Putamen (tissue), 1 donor: ENCODE data around the gene OTUB1.
A peak's percentile ranks its signal among the peaks of the same experiment; 100 is the strongest.

ENCODE experiments used
- DNase-seq: peaks from one replicate; pipeline ENCODE4 v3.0.0-alpha.2; 2016; ENCODE audit warnings: low spot score

Gene OTUB1

DNA sequence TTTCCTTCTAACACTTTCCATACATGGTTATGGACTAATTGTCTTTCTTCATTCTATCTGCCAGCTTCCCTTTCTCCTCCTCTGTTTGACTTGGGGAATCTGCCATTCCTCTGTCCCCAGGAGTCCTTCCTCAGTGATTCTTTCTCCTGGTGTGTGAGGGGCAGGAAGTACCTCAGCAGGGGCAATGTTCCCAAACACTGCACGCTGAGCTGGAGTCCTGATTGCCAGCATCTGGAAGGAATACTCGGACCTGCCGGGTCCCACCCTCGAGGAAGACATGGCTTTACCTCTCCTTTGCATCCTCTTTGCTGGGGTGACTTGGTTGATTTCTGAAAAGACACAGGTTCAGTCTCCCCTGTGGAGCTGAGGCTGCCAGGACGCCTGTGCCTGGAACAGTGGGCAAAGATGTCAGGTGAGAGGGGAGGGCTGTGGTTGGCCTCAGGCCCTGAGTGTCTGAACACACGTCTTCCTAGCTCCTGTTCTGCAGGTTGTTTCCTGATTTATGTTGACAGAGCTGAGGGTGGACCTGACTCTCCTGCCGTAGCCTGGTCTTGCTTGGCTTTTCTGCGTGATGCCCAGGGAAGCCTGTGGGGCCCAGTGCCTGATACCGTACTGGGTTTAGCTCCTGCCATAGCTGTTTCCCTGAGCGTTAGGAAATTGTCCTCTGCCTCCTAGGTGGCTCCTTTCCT, 7.5 kb upstream of the OTUB1 start:
- DNase-seq, result no peak

DNA sequence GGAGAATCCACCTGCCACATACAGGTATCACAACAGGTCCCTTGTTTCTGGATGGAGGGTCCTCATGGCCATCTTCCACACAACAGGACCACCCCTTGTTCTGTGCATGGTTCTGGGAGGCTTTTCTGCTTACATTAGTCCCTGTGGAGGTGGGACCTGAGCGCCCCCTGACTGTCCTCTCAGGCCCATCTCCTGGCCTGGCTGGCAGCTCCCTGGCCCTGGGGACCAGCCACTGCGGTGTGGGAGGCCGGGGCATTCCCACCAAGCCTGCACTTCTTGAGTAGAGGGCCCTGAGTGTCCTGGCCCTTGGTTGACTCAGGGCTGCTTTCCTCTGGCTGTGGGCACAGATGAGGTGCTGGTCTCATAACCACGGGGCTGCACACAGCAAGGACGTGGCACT, 6.8 kb upstream of the OTUB1 start:
- DNase-seq, result no peak

DNA sequence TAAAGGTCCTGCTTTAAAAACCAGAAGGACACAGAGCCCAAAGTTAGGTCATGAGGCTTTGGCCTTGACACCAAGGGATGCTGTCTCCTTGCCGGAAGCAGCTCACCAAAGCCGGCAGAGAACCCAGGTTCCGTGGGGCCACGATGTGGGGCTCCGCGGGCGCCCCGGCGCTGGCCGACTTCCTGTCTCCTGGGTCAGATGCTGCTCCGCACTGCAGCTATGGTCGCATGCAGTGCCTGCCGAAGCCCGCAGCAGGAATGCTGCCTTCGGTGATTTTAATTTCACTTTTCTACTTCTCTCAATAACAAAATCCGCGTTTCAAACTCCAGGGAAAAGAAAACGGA, 454 bp upstream of the OTUB1 start:
- no peak for DNase-seq

GRCh38 chr11:63986932-63987513, 785 bp downstream of the OTUB1 start:
- no peak for DNase-seq

DNA sequence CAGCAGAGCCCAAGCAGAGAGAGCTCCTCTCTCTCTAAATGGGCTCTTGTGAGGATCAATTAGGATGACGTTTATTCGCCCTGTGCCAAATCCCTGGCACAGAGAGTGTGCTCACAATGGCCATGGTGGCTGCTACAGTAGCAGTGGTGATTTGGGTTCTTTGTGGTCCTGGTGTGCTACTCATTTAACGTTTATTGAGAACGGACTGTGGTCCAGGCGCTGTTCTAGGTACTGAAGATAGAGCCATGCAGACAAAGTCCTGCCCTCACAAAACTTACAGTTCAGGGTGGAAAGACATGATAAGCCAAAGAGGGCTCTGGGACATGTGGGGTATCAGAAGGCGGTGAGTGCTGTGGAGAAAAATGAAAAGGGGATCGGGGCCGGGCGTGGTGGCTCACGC, 5.3 kb downstream of the OTUB1 start:
- DNase-seq, result no peak

DNA sequence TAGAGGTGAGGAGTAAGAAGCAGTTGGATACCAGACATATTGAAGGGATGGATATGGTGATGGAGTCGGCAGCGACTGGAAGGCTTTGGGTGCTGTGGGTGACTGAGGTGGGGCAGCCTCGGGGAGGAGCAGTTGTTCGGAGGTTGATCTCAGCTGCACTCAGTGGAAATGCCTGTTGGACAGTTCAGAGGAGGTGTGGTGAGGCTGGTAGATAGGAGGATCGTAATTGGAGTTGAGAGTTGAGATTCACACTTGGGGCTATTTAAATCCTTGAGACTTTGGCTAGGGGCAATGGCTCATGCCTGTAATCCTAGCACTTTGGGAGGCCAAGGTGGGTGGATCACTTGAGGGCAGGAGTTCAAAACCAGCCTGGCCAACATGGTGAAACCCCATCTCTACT, 6.9 kb downstream of the OTUB1 start:
- no peak for DNase-seq

DNA sequence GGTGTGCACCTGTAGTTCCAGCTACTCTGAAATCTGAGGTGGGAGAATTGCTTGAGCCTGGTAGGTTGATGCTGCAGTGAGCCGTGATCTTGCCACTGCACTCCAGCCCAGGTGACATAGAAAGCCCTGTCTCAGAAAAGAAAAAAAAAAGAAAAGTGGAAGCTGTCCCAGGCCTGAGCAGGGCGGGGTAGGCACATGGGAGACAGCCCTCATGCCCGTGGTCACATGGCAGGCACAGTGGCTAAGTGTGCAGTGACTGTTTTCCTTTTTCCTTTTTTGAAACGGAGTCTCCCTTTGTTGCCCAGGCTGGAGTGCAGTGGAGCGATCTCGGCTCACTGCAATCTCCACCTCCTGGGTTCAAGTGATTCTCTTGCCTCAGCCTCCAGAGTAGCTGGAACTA, 7.8 kb downstream of the OTUB1 start:
- no peak for DNase-seq

DNA sequence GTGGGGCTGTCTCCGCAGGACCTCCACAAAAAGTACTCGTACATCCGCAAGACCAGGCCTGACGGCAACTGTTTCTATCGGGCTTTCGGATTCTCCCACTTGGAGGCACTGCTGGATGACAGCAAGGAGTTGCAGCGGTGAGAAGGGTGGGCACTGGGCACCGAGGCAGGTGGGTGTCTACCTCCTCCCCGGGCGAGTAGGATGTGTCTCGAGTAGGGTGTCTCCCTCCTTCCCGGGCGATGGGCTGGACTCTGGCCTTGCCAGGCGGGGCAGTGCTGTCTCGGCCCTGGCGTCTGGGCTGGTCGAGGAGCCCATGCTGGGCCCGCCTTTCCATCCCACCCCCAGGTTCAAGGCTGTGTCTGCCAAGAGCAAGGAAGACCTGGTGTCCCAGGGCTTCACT, 10.3 kb downstream of the OTUB1 start:
- no peak for DNase-seq

GRCh38 chr11:63997104-63997700, 11.0 kb downstream of the OTUB1 start:
- DNase-seq, result no peak

DNA sequence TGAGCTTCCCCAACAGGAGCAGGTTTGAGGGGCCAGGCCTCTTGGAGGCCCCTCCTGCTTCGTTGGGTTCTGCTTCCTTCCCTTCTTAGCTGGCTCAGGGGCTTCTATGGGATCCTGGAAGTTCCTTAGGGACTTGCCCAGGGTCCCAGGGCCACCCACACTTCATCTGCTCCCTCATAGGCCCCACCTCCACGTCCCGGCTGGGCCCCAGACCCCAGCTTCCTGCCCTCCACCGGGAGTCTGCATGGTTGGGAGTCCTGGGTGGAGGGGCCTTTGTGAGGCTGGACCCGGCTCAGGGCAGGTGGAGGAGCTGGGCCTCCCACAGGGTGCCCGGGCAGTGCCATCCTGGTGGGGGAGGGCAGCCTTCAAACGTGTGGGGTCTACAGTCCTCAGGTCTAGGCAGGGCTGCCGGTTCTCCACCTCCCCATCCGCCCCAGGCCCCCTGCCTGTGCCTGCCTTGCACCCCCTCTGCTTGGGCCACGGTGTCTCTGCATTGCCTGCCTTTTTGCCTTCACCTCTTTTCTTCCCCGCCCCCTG, 11.6 kb downstream of the OTUB1 start:
- no peak for DNase-seq

DNA sequence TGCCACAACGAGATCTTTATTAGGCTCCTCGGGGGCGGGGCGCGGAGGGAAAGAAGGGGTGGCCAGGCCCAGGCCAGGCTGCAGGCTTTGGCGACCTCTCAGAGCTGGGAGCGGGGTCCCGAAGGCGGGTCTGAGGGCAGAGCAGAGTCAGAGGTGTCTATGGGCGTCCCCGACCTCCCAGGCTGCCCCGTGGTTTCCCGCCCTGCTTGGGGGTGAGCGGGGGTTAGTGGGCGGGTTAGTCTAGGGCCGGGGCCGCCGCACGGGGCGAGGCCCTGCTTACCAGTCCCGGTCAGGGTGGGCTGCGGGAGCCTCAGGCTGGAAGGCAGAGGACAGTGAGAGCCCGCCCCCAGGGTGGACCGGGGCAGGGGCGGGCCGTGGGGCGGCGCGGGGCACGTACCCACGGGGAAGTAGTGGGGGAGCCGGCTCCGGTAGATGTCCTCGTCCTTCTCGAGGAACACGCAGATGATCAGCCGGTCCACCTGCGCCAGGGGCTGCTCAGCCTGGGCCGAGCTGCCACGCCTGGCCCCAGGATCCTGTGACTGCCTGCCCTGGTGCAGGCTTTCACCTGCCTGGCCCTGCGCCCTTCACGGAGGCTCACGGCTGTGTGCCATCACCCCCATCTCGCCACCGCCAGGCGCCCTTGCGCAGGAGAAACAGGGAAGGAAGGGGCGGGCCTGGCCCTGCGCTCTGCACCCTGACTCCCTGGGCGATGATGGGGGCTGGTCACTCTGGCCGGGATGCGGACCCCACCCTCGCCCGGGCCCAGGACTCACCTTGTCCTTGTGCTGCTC, 12.5 kb downstream of the OTUB1 start:
- no peak for DNase-seq

DNA sequence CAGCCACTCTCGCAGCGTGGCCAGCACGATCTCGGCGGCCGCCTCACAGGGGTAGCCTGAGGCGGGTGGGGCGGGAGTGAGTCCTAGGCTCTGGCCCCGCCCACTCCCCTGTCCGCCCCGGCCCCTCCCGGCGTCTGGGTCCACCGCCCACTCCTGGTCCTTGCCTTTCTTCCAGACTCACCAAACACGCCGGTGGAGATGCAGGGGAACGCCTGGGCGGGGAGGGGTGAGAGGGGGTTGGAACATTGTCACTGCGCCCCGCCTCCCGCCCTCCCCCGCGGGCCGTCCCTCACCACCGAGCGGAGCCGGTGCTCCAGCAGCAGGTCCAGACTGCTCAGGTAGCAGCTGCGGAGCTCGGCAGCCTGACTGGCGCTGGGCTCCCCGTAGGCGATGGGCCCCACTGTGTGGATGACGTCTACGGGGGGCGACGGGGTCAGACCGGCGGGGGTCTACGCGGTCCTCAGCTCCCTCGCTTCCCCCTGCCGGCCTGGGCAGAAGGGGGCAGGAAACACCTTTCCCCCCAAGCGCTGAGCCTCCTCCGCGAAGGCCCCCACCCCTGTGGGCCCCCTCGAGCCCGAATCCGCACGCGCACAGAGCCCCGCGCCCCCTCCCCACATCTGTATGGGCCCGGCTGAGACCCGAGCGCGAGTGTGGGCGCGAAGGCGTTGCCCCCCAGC, 13.2 kb downstream of the OTUB1 start:
- no peak for DNase-seq

DNA sequence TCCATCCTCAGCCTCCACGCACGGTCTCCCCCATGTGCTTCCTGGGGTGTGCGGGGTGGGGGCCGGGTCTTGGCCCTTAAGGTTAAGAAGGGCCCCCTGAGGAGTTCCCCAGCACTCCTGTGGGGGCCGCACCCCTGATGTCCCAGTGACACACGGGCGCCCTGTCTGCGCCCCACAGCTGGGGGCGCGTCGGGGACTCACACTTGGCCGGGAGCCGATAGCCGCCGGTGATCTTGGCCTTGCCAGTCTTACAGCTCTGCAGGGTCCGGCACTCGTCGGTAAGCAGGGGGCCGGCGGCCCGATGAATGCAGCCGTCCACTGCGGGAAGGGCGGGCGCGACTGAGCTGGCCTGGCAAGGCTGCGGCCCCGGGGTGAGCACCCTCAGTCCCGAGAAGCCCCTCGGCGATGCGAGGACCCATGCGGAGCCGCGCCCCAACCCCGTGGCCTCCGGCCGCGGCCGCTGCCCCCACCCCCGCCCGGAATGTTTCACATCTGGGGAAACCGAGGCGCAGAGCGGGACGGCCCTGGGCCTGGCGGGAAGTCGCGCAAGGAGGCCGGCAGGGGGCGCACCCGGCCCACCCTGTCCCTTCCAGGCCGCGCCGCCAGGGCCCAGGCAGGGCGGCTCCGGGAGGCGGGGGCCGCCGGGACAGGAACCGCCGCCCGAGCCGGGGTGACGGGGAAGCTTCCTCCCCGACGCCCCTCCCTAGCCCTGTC, 13.9 kb downstream of the OTUB1 start:
- DNase-seq, result peak; percentile 59

DNA sequence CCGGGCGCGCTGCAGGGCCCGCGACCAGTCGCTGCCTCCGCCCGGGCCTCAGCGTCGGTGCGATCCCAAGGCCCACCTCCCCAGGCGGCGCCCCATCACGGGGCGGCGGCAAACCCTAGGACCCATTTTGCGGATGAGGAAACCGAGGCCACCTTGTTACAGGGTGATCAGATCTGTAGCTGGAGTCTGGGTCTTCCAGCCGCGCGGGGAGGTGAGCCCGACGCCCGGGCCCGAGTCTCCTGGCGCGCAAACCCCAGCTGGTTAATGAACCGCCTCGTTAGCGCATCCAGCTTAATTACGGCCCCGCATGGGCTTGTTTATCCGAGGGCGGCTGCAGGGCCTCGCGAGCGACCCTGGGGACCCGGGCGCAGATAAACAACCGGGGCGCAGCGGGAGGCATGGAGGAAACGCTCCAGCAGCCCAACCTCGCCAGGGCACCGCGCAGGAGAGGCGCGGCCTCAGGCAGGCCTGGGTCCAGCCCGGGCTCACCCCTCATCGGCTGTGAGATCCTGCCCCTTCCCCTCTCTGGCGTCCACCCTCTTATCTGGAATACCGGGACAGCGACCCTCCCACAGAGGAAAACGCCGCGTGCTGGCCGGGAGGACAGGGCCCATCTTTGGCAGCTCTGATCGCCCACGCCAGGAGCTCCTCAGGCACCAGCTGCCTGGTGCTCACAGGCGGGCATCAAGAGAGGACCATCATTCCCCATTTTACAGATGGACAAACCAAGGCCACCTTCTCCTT, 14.7 kb downstream of the OTUB1 start:
- no peak for DNase-seq

DNA sequence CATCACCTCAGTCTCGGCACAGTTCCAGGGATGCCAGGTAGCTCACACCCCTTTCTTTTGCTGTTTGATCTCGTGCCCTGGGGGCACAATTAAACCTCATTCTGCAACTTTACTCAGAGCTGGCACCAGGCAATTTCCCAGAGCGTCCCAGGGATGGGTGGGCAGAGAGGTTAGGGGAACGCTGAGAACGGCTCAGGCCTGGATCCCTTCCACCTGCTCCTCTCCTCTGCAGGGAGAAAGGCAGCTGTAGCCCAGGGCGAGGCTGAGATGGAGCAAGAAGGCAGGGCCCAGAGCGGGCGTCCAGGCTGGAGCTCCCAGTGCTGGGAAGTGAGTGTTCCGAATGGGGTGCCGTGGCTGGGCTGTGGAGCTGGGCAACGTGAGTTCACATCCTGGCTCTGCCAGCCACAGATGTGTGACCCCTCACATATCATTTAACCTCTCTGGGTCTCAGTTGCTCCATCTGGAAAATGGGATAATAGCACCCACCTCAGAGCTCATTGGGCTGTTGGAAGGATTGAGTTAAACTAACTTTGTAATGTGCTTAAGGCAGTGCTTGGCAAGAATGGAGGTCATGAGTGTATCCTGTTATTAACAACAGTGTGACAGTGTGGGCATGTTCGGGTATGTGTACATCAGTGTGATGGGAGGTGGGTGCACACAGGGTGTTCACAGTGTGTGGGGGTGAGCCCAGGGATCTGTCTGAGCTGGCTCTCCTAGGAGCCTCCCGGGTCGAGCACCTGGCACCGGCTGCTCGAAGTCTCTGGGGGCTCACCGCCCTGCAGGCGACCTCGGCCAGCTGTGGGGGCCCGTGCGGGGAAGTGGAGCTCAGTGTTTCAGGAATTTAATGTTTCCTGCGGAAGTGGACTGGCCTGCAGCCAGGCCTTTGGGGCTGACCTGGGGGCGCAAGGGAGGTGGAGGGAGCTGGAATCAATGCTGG, 15.5 kb downstream of the OTUB1 start:
- DNase-seq, result no peak

DNA sequence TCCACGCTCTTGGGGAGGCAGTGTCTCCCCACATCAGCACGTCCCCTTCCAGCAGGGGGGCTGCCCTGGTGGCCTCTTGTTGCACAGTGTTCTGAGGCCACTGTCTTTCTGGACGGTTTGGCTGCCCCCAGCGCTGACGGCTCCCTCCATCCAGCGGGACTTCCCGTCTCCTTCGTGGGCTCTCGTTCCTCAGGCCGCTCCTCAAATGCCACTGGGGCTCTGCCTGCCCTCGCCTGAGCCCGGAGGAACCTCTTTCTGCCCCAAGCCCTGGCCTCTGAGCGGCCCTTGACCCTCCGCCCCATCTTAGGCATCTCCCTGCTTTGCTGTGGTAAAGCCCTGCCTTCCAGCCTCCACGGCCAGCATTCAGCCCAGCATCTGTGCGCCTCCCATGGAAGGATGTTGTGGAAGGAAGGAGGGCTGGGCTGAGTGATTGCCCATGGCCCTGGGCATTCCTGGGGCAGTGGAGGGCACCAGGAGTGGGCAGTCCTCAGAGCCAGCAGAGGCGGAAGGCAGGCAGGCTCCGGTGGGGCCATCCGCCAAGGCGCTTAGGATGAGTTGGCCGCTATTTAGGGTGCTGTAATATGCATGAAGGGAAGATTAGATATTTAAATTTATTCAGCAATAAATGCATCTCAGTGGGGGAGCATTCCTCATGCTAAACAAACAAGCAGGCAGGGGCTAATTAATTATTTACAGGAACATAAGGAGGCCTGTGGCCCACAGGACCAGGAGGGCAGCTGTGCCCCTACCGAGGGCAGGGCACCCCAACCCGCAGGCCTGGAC, 17.8 kb downstream of the OTUB1 start:
- no peak for DNase-seq

- no peak for DNase-seq
Observed at GRCh38 chr11:64004590-64004984, 18.3 kb downstream of the OTUB1 start.

DNA sequence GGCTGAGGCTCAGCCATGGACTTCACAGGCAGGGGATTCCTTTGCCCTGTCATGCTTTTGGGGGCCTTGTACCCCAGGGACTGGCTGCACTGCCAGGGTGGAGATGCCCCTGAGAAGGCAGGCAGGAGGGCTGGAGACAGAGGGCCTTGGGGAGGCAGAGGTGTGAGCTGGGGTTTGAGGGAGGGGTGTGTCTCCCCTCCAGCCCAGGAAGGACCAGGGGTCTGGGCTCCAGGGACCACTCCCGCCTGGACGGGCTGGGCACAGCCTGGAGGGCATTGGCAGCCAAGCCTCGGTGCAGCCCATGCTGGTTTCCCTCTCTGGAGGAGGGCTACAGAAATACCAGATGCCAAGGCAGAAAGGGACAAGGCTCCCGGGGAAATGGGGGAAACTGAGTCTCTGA, 19.5 kb downstream of the OTUB1 start:
- no peak for DNase-seq

DNA sequence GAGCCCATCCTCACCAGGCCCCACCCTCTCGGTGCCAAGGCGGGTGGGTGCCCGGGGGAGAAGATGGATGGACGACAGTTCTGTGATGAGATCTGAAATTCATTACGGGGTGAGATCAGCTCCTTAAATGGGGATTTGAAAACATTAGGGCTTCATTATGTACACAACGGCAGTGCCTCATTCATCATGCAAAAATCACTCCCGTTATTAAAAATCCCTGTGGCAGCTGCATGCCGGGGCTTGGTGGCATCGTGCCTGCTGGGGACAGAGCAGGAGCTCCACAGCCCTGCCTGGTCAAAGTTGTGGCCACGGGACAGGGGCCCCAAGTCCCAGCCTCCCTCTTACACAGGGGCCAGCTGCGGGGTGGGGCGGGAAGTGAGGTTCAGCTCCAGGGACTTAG, 20.2 kb downstream of the OTUB1 start:
- DNase-seq, result no peak
